WERI-Rb-1 (cell line): ENCODE measurements around the gene ZNF785.
"Not testable (repeated sequence)": the region's sequence is repeated elsewhere in the genome, so short reads cannot be mapped to it uniquely, and the experiment has no call there.

Source experiments
- DNase-seq: peaks from one replicate; pipeline ENCODE4 v3.0.0-alpha.2; 2020
- H3K27ac ChIP-seq: fragments of 250-450 bp; sonication (Bioruptor Pico); 2 replicates; pipeline ENCODE4 v1.5.1; 2020; ENCODE audit warnings: mild to moderate bottlenecking, moderate library complexity
- H3K27me3 ChIP-seq: fragments of 250-450 bp; sonication (Bioruptor Pico); 2 replicates; pipeline ENCODE4 v1.5.1; 2021; ENCODE audit warnings: mild to moderate bottlenecking, low read depth, moderate library complexity; ENCODE audit not compliant: insufficient read depth, severe bottlenecking
- H3K36me3 ChIP-seq: fragments of 250-450 bp; sonication (Bioruptor Pico); 2 replicates; pipeline ENCODE4 v1.5.1; 2020; ENCODE audit warnings: mild to moderate bottlenecking, moderate library complexity
- H3K4me3 ChIP-seq: 2 replicates; pipeline ENCODE4 v1.5.1; 2011; ENCODE audit warnings: low read depth, mild to moderate bottlenecking, control low read depth, low read length
- H3K9me3 ChIP-seq: fragments of 250-450 bp; sonication (Bioruptor Pico); 2 replicates; pipeline ENCODE4 v1.5.1; 2021; ENCODE audit warnings: mild to moderate bottlenecking, moderate library complexity; ENCODE audit not compliant: severe bottlenecking
- CTCF ChIP-seq: IDR thresholded peaks from 2 replicates; pipeline ENCODE4 v1.5.1; 2011; ENCODE audit warnings: low read depth, mild to moderate bottlenecking, control low read depth, inconsistent platforms, low read length

Gene ZNF785

GRCh38 chr16:30585400-30586191 is at the start of gene ZNF785:
Gene ZNF785 (minus strand): TSS chr16:30585697. CDS start chr16:30585611, 86 bp downstream.
- H3K27me3 ChIP-seq, result no peaks in the 10 kb centered on the region
- H3K9me3 ChIP-seq, result no peaks in the 10 kb centered on the region
- H3K27ac ChIP-seq, result peak within 1 kb of the TSS; percentile 96
- H3K36me3 ChIP-seq, result peaks cover 51% of the 10 kb centered on the region
- no peak for TF ChIP-seq CTCF
- H3K4me3 ChIP-seq, result peak within 1 kb of the TSS; percentile 63
- peak; percentile 98 for DNase-seq

GRCh38 chr16:30633526-30633925 is 48.0 kb upstream of the ZNF785 start:
- DNase-seq, result no peak
- peak overlapping the region; percentile 93 for H3K4me3 ChIP-seq
- H3K27ac ChIP-seq, result peak overlapping the region; percentile 81
- H3K36me3 ChIP-seq, result no peaks in the 10 kb centered on the region
- H3K9me3 ChIP-seq, result no peaks in the 10 kb centered on the region
- TF ChIP-seq CTCF, result no peak
- no peaks in the 10 kb centered on the region for H3K27me3 ChIP-seq

GRCh38 chr16:30632454-30632853 is 47.0 kb upstream of the ZNF785 start:
- DNase-seq, H3K9me3 ChIP-seq, H3K27ac ChIP-seq, H3K36me3 ChIP-seq, H3K27me3 ChIP-seq, H3K4me3 ChIP-seq: not testable (repeated sequence)

GRCh38 chr16:30628628-30629540 is 43.4 kb upstream of the ZNF785 start:
- peak; percentile 87 for TF ChIP-seq CTCF
- DNase-seq, result peak; percentile 86

GRCh38 chr16:30626236-30626635 is 40.7 kb upstream of the ZNF785 start:
- Histone ChIP-seq H3K36me3 (no peaks in the 10 kb centered on the region), H3K4me3 (no peak overlapping the region), H3K27me3 (no peaks in the 10 kb centered on the region), H3K9me3 (peaks cover 8% of the 10 kb centered on the region), H3K27ac (no peak overlapping the region)
- TF ChIP-seq CTCF, result no peak
- DNase-seq, result no peak

More at GRCh38 chr16:30628628-30629540, 43.4 kb upstream of the ZNF785 start:
- H3K36me3 ChIP-seq, result no peaks in the 10 kb centered on the region
- H3K27me3 ChIP-seq, result no peaks in the 10 kb centered on the region
- no peak overlapping the region for H3K4me3 ChIP-seq
- H3K27ac ChIP-seq, result no peak overlapping the region
- H3K9me3 ChIP-seq, result peaks cover 4% of the 10 kb centered on the region
